A549 (cell line): ENCODE results near the gene LEMD1. TPM values are rescaled to one million over a fixed set of nuclear protein-coding genes. Genes with fewer than 3 reads are reported as not detected.

Experiments
- ATAC-seq, 2 experiments: fragments of 200-7000 bp in 1 of 2; fragments of >200 bp in 1 of 2; cut with Nextera tagmentation in 1 of 2; cut with Tn5 transposase in 1 of 2; 3 replicates each; pipeline versions ENCODE4 v1.8.0 to v1.9.1; 2018 to 2020; ENCODE audit warnings: mild to moderate bottlenecking in 1 of 2, moderate library complexity in 1 of 2
- CTCF ChIA-PET: fragments of 300-600 bp; sonication (Branson Sonifier 250); formaldehyde crosslinking; extraction: SDS; loops from one replicate; lab custom pipeline; 2021; ENCODE audit warnings: antibody characterized with exemption, inconsistent platforms; lab: Yijun Ruan, JAX
- POLR2A ChIA-PET: fragments of 350-600 bp; formaldehyde crosslinking; extraction: SDS; loops from one replicate; lab custom pipeline; 2021; ENCODE audit warnings: antibody characterized with exemption, inconsistent platforms; lab: Yijun Ruan, JAX
- DNase-seq, 2 experiments: peaks; one replicate each; pipeline versions ENCODE4 v3.0.0 to v3.0.0-alpha.2; 2011 to 2016; ENCODE audit warnings: low read depth in 1 of 2, low spot score in 1 of 2
- FAIRE-seq: peaks from 2 replicates; lab custom pipeline; 2011; peaks lifted over from hg19 to GRCh38; lab: Jason Lieb, UNC
- H3K27ac ChIP-seq, 2 experiments: fragments of >200 bp; sonication (Bioruptor Twin); formaldehyde crosslinking; 3 replicates each; pipeline ENCODE4 v1.5.1; 2016 to 2017
- H3K4me1 ChIP-seq: fragments of >200 bp; sonication (Bioruptor Twin); formaldehyde crosslinking; 3 replicates; pipeline ENCODE4 v1.6.1; 2016
- H3K4me2 ChIP-seq: fragments of >200 bp; sonication (Bioruptor Twin); formaldehyde crosslinking; 3 replicates; pipeline ENCODE4 v1.6.1; 2016
- H3K4me3 ChIP-seq: fragments of >200 bp; sonication (Bioruptor Twin); formaldehyde crosslinking; 3 replicates; pipeline ENCODE4 v1.5.1; 2016
- H3K9me3 ChIP-seq: fragments of >200 bp; sonication (Bioruptor Twin); formaldehyde crosslinking; 3 replicates; pipeline ENCODE4 v1.6.1; 2016
- BHLHE40 ChIP-seq: IDR thresholded peaks from 2 replicates; pipeline ENCODE4 v1.6.1; 2012; ENCODE audit warnings: low read depth, low read length, inconsistent platforms
- E2F6 ChIP-seq: IDR thresholded peaks from 2 replicates; pipeline ENCODE4 v1.6.1; 2012; ENCODE audit warnings: low read depth, borderline replicate concordance
- EHF ChIP-seq: fragments of 250-450 bp; sonication (Bioruptor Pico); IDR thresholded peaks from 2 replicates; pipeline ENCODE4 v1.5.0; 2020; ENCODE audit warnings: mild to moderate bottlenecking
- EP300 ChIP-seq, 2 experiments: fragments of >200 bp; sonication (Bioruptor Twin); formaldehyde crosslinking; IDR thresholded peaks; 2 replicates in 1 of 2; 3 replicates in 1 of 2; pipeline ENCODE4 v1.6.1; 2016 to 2017
- ESRRA ChIP-seq: fragments of 150-350 bp; IDR thresholded peaks from 2 replicates; pipeline ENCODE4 v1.6.1; 2014; ENCODE audit warnings: mild to moderate bottlenecking, low read length, borderline replicate concordance
- HDAC2 ChIP-seq: fragments of 200-600 bp; sonication (generic); IDR thresholded peaks from 2 replicates; pipeline ENCODE4 v1.6.1; 2016
- HOXA7 ChIP-seq: fragments of 250-450 bp; sonication (Bioruptor Pico); IDR thresholded peaks from 2 replicates; pipeline ENCODE4 v1.5.0; 2020; ENCODE audit warnings: mild to moderate bottlenecking, moderate library complexity
- KDM1A ChIP-seq: fragments of 200-600 bp; sonication (generic); IDR thresholded peaks from 2 replicates; pipeline ENCODE4 v1.6.1; 2016; ENCODE audit warnings: low read depth, mild to moderate bottlenecking
- KDM5A ChIP-seq: fragments of 200-600 bp; sonication (generic); IDR thresholded peaks from 2 replicates; pipeline ENCODE4 v1.6.1; 2016; ENCODE audit warnings: antibody characterized with exemption, mild to moderate bottlenecking
- MAFK ChIP-seq: fragments of 450-650 bp; IDR thresholded peaks from 2 replicates; pipeline ENCODE4 v1.6.1; 2014; ENCODE audit not compliant: partially characterized antibody
- MAZ ChIP-seq: fragments of 150-350 bp; IDR thresholded peaks from 2 replicates; pipeline ENCODE4 v1.6.1; 2014; ENCODE audit warnings: antibody characterized with exemption, low read depth, low read length, borderline replicate concordance
- NR3C1 ChIP-seq: fragments of >200 bp; sonication (Bioruptor Twin); formaldehyde crosslinking; IDR thresholded peaks from 3 replicates; pipeline ENCODE4 v1.6.1; 2017
- POLR2A ChIP-seq: IDR thresholded peaks from 2 replicates; pipeline ENCODE4 v1.6.1; 2012; ENCODE audit warnings: mild to moderate bottlenecking, low read length
- RAD21 ChIP-seq, 2 experiments: fragments of >200 bp in 1 of 2; sonication (Bioruptor Twin) in 1 of 2; formaldehyde crosslinking in 1 of 2; IDR thresholded peaks in 1 of 2; conservative IDR thresholded peaks in 1 of 2; 2 replicates in 1 of 2; 3 replicates in 1 of 2; pipeline ENCODE4 v1.6.1; 2012 to 2018; ENCODE audit warnings: inconsistent platforms in 1 of 2
- RARB ChIP-seq: fragments of 250-450 bp; sonication (Bioruptor Pico); IDR thresholded peaks from 2 replicates; pipeline ENCODE4 v1.8.0; 2021; ENCODE audit warnings: mild to moderate bottlenecking, moderate library complexity
- RCOR1 ChIP-seq: fragments of 150-350 bp; IDR thresholded peaks from 2 replicates; pipeline ENCODE4 v1.6.1; 2014; ENCODE audit warnings: antibody characterized with exemption, low read length, low read depth
- REST ChIP-seq: fragments of 200-600 bp; sonication (generic); IDR thresholded peaks from 2 replicates; pipeline ENCODE4 v1.6.1; 2016; ENCODE audit warnings: antibody characterized with exemption, mild to moderate bottlenecking, moderate library complexity
- ZNF302 ChIP-seq: fragments of 250-450 bp; sonication (Bioruptor Pico); IDR thresholded peaks from 2 replicates; pipeline ENCODE4 v1.9.0; 2021; ENCODE audit warnings: inconsistent platforms, mild to moderate bottlenecking, moderate library complexity
- WGBS: methylation state at CpG from one replicate; pipeline ENCODE4 v1.1.6; 2017; ENCODE audit errors: missing lambda C conversion rate; 5-methylcytosine and 5-hydroxymethylcytosine counted together
- polyA plus RNA-seq, 4 experiments: library from polyadenylated mRNA; depleted of rRNA in 3 of 4; stranded (reverse); fragments of >200 nt; fragmentation: RNase III in 1 of 4; extraction: RNeasy Plus Mini Kit Qiagen cat#74134 plus additional on column Dnase treatment in 1 of 4; gene quantifications; 2 replicates in 3 of 4; 3 replicates in 1 of 4; pipeline ENCODE4 v1.2.3, GENCODE V29; 2011 to 2017
- TF ChIP-seq, protein P1 (sequence below): fragments of >200 bp; sonication (Bioruptor Twin); formaldehyde crosslinking; IDR thresholded peaks from 3 replicates; pipeline ENCODE4 v1.5.1; 2016
- TF ChIP-seq, protein P2 (sequence below): fragments of >200 bp; sonication (Bioruptor Twin); formaldehyde crosslinking; IDR thresholded peaks from 3 replicates; pipeline ENCODE4 v1.6.1; 2016
- TF ChIP-seq, protein P3 (sequence below): fragments of 250-450 bp; sonication (Bioruptor Pico); IDR thresholded peaks from 2 replicates; pipeline ENCODE4 v1.5.0; 2021; ENCODE audit warnings: mild to moderate bottlenecking, moderate library complexity, borderline replicate concordance

The LEMD1 gene
- polyA plus RNA-seq, 2 of the 4 experiments (the other 2 are of a cell fraction), result 0.14 to 0.18 TPM

GRCh38 chr1:205448540-205449253 lies 26.8 kb upstream of the LEMD1 start:
- POLR2A ChIA-PET, result no interaction called here
- no peak for TF ChIP-seq KDM5A
- TF ChIP-seq HOXA7 (CRISPR knock-in tag), result no peak
- TF ChIP-seq KDM1A, result no peak

GRCh38 chr1:205447457-205448341 lies 25.8 kb upstream of the LEMD1 start:
- ChIA-PET POLR2A (no interaction called here), CTCF (interaction anchor here (1.0 to 11.2 kb wide), 11 partner anchors 9 to 144 kb away, joined by 3 to 93 read pairs (median 4); partner anchors contain the start of gene LEMD1)
- WGBS, result 70% methylated on average over 15 of the region's 19 CpGs
- H3K27ac ChIP-seq, result no peak overlapping the region
- no peaks in the 10 kb centered on the region for H3K9me3 ChIP-seq
- DNase-seq, result no peak
- no peak overlapping the region for H3K4me2 ChIP-seq
- H3K4me1 ChIP-seq, result peaks cover 14% of the 10 kb centered on the region
- TF ChIP-seq RAD21 (conservative IDR thresholded peaks at IDR 0.05 in 1 of 2, IDR thresholded peaks at IDR 0.05 in 1 of 2), result no peak
- no peak for TF ChIP-seq EP300 (IDR thresholded peaks at IDR 0.05)
- no peak for TF ChIP-seq RCOR1
- TF ChIP-seq HDAC2, result no peak
- TF ChIP-seq ESRRA, result no peak
- peak; percentile 44; the same call in 1 of the 2 replicates for TF ChIP-seq REST
- TF ChIP-seq, protein P1, sequence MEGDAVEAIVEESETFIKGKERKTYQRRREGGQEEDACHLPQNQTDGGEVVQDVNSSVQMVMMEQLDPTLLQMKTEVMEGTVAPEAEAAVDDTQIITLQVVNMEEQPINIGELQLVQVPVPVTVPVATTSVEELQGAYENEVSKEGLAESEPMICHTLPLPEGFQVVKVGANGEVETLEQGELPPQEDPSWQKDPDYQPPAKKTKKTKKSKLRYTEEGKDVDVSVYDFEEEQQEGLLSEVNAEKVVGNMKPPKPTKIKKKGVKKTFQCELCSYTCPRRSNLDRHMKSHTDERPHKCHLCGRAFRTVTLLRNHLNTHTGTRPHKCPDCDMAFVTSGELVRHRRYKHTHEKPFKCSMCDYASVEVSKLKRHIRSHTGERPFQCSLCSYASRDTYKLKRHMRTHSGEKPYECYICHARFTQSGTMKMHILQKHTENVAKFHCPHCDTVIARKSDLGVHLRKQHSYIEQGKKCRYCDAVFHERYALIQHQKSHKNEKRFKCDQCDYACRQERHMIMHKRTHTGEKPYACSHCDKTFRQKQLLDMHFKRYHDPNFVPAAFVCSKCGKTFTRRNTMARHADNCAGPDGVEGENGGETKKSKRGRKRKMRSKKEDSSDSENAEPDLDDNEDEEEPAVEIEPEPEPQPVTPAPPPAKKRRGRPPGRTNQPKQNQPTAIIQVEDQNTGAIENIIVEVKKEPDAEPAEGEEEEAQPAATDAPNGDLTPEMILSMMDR, result no peak
- no peak for FAIRE-seq
- ATAC-seq, result no peak
- H3K4me3 ChIP-seq, result no peak overlapping the region

More at GRCh38 chr1:205448540-205449253, 26.8 kb upstream of the LEMD1 start:
- CTCF ChIA-PET, result interaction anchor here (0.9 to 11.2 kb wide), 12 partner anchors 8 to 143 kb away, joined by 3 to 93 read pairs (median 4); no protein-coding TSS in a partner anchor
- 85% methylated on average over 6 of the region's 6 CpGs for WGBS
- no peak for DNase-seq
- Histone ChIP-seq H3K4me2 (no peak overlapping the region), H3K4me3 (no peak overlapping the region), H3K9me3 (no peaks in the 10 kb centered on the region), H3K27ac (no peak overlapping the region; a peak in 1 of 6 replicates), H3K4me1 (peaks cover 12% of the 10 kb centered on the region)
- no peak for ATAC-seq
- FAIRE-seq, result no peak

- Histone ChIP-seq H3K9me3 (no peaks in the 10 kb centered on the region), H3K4me3 (no peak overlapping the region), H3K27ac (no peak overlapping the region), H3K4me2 (no peak overlapping the region), H3K4me1 (peaks cover 20% of the 10 kb centered on the region)
- no peak for TF ChIP-seq ZNF302 (CRISPR knock-in tag)
- TF ChIP-seq NR3C1, result no peak
- no peak for TF ChIP-seq E2F6
- TF ChIP-seq POLR2A, result no peak
- TF ChIP-seq RARB (CRISPR knock-in tag), result no peak
- TF ChIP-seq MAFK, result no peak
- TF ChIP-seq, protein P2, sequence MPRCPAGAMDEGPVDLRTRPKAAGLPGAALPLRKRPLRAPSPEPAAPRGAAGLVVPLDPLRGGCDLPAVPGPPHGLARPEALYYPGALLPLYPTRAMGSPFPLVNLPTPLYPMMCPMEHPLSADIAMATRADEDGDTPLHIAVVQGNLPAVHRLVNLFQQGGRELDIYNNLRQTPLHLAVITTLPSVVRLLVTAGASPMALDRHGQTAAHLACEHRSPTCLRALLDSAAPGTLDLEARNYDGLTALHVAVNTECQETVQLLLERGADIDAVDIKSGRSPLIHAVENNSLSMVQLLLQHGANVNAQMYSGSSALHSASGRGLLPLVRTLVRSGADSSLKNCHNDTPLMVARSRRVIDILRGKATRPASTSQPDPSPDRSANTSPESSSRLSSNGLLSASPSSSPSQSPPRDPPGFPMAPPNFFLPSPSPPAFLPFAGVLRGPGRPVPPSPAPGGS, result no peak
- no peak for TF ChIP-seq EHF
- TF ChIP-seq BHLHE40, result no peak
- no peak for TF ChIP-seq MAZ
- TF ChIP-seq, protein P3, sequence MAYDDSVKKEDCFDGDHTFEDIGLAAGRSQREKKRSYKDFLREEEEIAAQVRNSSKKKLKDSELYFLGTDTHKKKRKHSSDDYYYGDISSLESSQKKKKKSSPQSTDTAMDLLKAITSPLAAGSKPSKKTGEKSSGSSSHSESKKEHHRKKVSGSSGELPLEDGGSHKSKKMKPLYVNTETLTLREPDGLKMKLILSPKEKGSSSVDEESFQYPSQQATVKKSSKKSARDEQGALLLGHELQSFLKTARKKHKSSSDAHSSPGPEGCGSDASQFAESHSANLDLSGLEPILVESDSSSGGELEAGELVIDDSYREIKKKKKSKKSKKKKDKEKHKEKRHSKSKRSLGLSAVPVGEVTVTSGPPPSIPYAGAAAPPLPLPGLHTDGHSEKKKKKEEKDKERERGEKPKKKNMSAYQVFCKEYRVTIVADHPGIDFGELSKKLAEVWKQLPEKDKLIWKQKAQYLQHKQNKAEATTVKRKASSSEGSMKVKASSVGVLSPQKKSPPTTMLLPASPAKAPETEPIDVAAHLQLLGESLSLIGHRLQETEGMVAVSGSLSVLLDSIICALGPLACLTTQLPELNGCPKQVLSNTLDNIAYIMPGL (CRISPR knock-in tag), result no peak
- ChIA-PET CTCF (interaction anchor here (1.0 to 11.2 kb wide), 6 partner anchors 9 to 111 kb away, joined by 3 to 93 read pairs (median 16); partner anchors contain the start of gene LEMD1), POLR2A (no interaction called here)
- no peak for FAIRE-seq
- ATAC-seq, result no peak
- 56% methylated on average over 9 of the region's 9 CpGs for WGBS
- DNase-seq, result no peak
Observed at GRCh38 chr1:205446828-205447227, 25.0 kb upstream of the LEMD1 start.
